ENCODE results near the gene SCAANT1. TPM values are rescaled to one million over a fixed set of nuclear protein-coding genes. Genes with fewer than 3 reads are reported as not detected.
A peak's percentile ranks its signal among the peaks of the same experiment; 100 is the strongest.

Gene SCAANT1
- total and polyA plus RNA-seq, 2 donors (not counting 1 experiment from before 2014, with no cell fraction given), result 1.7 TPM; not detected in 1

DNA sequence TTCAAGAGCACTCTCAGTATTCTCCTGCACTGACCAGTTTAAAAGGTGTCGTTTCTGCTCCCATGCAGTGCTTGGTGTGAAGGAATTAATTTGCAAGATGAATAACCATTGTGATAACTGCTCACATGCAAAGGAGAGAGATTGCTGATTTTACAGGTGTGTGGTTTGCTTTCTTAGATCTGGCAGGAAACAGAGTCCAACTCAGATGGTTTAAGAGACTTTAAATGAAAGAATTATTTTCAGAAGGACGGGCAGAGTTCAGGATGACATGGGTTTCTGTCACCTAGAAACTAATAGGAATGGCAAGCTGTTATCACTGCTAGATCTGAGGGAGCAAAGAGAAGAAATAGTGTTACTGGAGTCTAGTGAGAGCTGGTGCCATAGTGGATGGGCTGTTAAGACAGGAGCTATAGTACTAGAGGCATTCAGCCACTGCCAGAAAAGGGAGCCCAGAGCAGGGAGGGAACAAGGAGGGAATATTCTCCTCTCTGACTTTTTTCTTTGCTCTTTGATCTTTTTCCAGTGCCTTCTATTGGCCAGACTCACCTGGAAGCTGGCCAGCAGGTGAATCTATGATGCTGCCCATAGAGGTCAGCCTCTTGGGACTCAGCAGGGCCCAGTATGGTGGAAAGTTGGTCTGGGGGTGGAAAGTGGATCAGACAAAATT is 33.7 kb downstream of the SCAANT1 start:
- CTCF ChIA-PET, result no interaction called here

DNA sequence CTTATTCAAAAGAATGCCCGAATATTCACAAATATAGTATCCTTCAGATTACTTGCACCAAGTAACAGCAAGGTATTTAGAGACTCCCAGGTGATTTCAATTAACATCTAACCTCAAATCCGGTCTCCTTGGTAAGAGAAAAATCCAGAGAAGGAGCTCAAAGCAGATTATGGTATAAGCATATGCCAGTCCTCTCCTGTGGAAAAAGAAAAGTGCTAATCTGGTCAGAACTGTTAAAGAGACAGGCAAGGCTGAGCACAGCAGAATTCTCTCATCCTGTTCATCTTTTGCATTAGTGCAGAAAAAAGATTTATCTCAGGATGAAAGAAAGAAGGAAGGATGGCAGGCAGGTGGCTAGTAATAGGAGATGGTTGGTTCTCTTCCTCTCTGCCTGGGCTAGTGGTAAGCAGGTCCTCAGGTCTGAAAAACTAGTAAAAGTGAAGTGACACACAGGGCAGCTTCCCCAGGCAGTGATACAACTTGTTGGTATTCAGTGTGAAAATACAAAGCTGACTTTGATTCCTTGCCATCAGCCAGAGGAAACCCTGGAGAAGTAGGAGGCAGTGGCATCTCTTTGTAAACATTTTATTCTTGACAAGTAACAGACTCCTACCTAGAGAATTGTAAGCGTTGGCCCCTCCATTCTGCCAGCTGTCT is 34.3 kb downstream of the SCAANT1 start:
- peak overlapping the region; percentile 3 for H3K27ac Mint-ChIP-seq
- ChIA-PET POLR2A (no interaction called here), CTCF (interaction anchor here (1.9 kb wide), 1 partner anchor 12 kb away, joined by 5 read pairs; no protein-coding TSS in a partner anchor)
- H3K36me3 ChIP-seq (replicated peaks in 1 of 2; ENCODE audit: control extremely low read depth in 1 of 2, control insufficient read depth in 1 of 2, extremely low read depth in 1 of 2, insufficient read depth in 2 of 2, low read length in 1 of 2), result no peaks in the 10 kb centered on the region
- DNase-seq (no peak), ATAC-seq (ENCODE audit: low read depth) (no peak)
- no peaks in the 10 kb centered on the region for H3K27me3 ChIP-seq (replicated peaks in 1 of 4; ENCODE audit: control extremely low read depth in 1 of 4, control insufficient read depth in 3 of 4, insufficient read depth in 4 of 4, low read length in 3 of 4)
- H3K4me1 ChIP-seq (ENCODE audit: control insufficient read depth in 2 of 2, insufficient read depth in 2 of 2, low read length in 2 of 2), result peaks cover 12 to 18% of the 10 kb centered on the region in 2 donors
- no peak overlapping the region for H3K27ac ChIP-seq (ENCODE audit: low read length in 2 of 2)
- H3K9me3 ChIP-seq (ENCODE audit: control extremely low read depth in 1 of 3, control insufficient read depth in 2 of 3, insufficient read depth in 1 of 3, low read length in 2 of 3), result no peaks in the 10 kb centered on the region
- no peak overlapping the region for H2AFZ ChIP-seq (ENCODE audit: insufficient read depth, low read depth, low read length, poor library complexity, severe bottlenecking)
- no peak overlapping the region for H3K9ac ChIP-seq (ENCODE audit: low read length)
- no peak overlapping the region for H3K4me3 Mint-ChIP-seq
- H3K27me3 Mint-ChIP-seq, result no peaks in the 10 kb centered on the region
- no peaks in the 10 kb centered on the region for H3K9me3 Mint-ChIP-seq (ENCODE audit: insufficient read depth)
- intact Hi-C loops (cut with micrococcal nuclease), result no loop called here
- WGBS (ENCODE audit: insufficient coverage), result 100% methylated on average over 1 of the region's 3 CpGs
- no peak for TF ChIP-seq EZH2 (IDR thresholded peaks at IDR 0.05; ENCODE audit: borderline replicate concordance, insufficient read depth, low read depth, low read length, poor library complexity, severe bottlenecking)
- TF ChIP-seq, protein P1, sequence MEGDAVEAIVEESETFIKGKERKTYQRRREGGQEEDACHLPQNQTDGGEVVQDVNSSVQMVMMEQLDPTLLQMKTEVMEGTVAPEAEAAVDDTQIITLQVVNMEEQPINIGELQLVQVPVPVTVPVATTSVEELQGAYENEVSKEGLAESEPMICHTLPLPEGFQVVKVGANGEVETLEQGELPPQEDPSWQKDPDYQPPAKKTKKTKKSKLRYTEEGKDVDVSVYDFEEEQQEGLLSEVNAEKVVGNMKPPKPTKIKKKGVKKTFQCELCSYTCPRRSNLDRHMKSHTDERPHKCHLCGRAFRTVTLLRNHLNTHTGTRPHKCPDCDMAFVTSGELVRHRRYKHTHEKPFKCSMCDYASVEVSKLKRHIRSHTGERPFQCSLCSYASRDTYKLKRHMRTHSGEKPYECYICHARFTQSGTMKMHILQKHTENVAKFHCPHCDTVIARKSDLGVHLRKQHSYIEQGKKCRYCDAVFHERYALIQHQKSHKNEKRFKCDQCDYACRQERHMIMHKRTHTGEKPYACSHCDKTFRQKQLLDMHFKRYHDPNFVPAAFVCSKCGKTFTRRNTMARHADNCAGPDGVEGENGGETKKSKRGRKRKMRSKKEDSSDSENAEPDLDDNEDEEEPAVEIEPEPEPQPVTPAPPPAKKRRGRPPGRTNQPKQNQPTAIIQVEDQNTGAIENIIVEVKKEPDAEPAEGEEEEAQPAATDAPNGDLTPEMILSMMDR (IDR thresholded peaks at IDR 0.05), result no peak
- peaks cover 84% of the 10 kb centered on the region for H4K20me1 ChIP-seq (ENCODE audit: control insufficient read depth, insufficient read depth, low read length, poor library complexity, severe bottlenecking)
- no peak overlapping the region for H3K4me2 ChIP-seq (replicated peaks; ENCODE audit: low read depth, low read length, poor library complexity, severe bottlenecking)
- H3K4me3 ChIP-seq (ENCODE audit: control extremely low read depth in 1 of 5, extremely low read depth in 1 of 5, insufficient read depth in 1 of 5, low read depth in 2 of 5, low read length in 4 of 5), result no peak overlapping the region
- peaks cover 58% of the 10 kb centered on the region for H3K4me1 Mint-ChIP-seq
- H3K79me2 ChIP-seq (ENCODE audit: control insufficient read depth, insufficient read depth, low read length), result peaks cover 100% of the 10 kb centered on the region

More for the DNA sequence above, 33.7 kb downstream of the SCAANT1 start:
- H3K36me3 ChIP-seq (replicated peaks in 1 of 2; ENCODE audit: control extremely low read depth in 1 of 2, control insufficient read depth in 1 of 2, extremely low read depth in 1 of 2, insufficient read depth in 2 of 2, low read length in 1 of 2), result no peaks in the 10 kb centered on the region
- H3K27me3 ChIP-seq (replicated peaks in 1 of 4; ENCODE audit: control extremely low read depth in 1 of 4, control insufficient read depth in 3 of 4, insufficient read depth in 4 of 4, low read length in 3 of 4), result no peaks in the 10 kb centered on the region
- H3K9ac ChIP-seq (ENCODE audit: low read length), result no peak overlapping the region
- no peak overlapping the region for H3K4me2 ChIP-seq (replicated peaks; ENCODE audit: low read depth, low read length, poor library complexity, severe bottlenecking)
- POLR2A ChIA-PET, result no interaction called here
- Mint-ChIP-seq H3K9me3 (ENCODE audit: insufficient read depth) (no peaks in the 10 kb centered on the region), H3K4me1 (peaks cover 61% of the 10 kb centered on the region), H3K27me3 (no peaks in the 10 kb centered on the region), H3K4me3 (no peak overlapping the region), H3K27ac (no peak overlapping the region)
- intact Hi-C loops (cut with micrococcal nuclease), result no loop called here
- peaks cover 100% of the 10 kb centered on the region for H3K79me2 ChIP-seq (ENCODE audit: control insufficient read depth, insufficient read depth, low read length)
- no peak overlapping the region for H2AFZ ChIP-seq (ENCODE audit: insufficient read depth, low read depth, low read length, poor library complexity, severe bottlenecking)
- no peak overlapping the region for H3K27ac ChIP-seq (ENCODE audit: low read length in 2 of 2)
- H3K4me3 ChIP-seq (ENCODE audit: control extremely low read depth in 1 of 5, extremely low read depth in 1 of 5, insufficient read depth in 1 of 5, low read depth in 2 of 5, low read length in 4 of 5), result no peak overlapping the region
- ATAC-seq (ENCODE audit: low read depth) (no peak), DNase-seq (no peak)
- H4K20me1 ChIP-seq (ENCODE audit: control insufficient read depth, insufficient read depth, low read length, poor library complexity, severe bottlenecking), result peaks cover 84% of the 10 kb centered on the region
- WGBS (ENCODE audit: insufficient coverage), result 79% methylated on average over 1 of the region's 2 CpGs
- H3K9me3 ChIP-seq (ENCODE audit: control extremely low read depth in 1 of 3, control insufficient read depth in 2 of 3, insufficient read depth in 1 of 3, low read length in 2 of 3), result no peaks in the 10 kb centered on the region
- H3K4me1 ChIP-seq (ENCODE audit: control insufficient read depth in 2 of 2, insufficient read depth in 2 of 2, low read length in 2 of 2), result peaks cover 12 to 18% of the 10 kb centered on the region in 2 donors
- TF ChIP-seq, protein P1 (IDR thresholded peaks at IDR 0.05), result no peak
- no peak for TF ChIP-seq EZH2 (IDR thresholded peaks at IDR 0.05; ENCODE audit: borderline replicate concordance, insufficient read depth, low read depth, low read length, poor library complexity, severe bottlenecking)
